H1 (cell line): ENCODE data around the gene SOX6. TPM values are rescaled to one million over a fixed set of nuclear protein-coding genes. Genes with fewer than 3 reads are reported as not detected.

Experiments
- CTCF ChIA-PET: fragments of 300-600 bp; sonication (Branson Sonifier 250); formaldehyde crosslinking; loops from one replicate; lab custom pipeline; 2021; ENCODE audit not compliant: partially characterized antibody; lab: Charles Lee
- POLR2A ChIA-PET: fragments of 300-600 bp; sonication (Branson Sonifier 250); formaldehyde crosslinking; loops from one replicate; lab custom pipeline; 2021; ENCODE audit warnings: inconsistent platforms; ENCODE audit not compliant: partially characterized antibody; lab: Charles Lee
- DNase-seq, 2 experiments: peaks; one replicate each; pipeline versions ENCODE4 v3.0.0 to v3.0.0-alpha.2; 2010 to 2022; ENCODE audit warnings: low spot score in 2 of 2, low read depth in 1 of 2, mixed read lengths in 1 of 2
- FAIRE-seq: peaks from 2 replicates; lab custom pipeline; 2011; peaks lifted over from hg19 to GRCh38; lab: Jason Lieb, UNC
- H2AFZ ChIP-seq: 2 replicates; pipeline ENCODE4 v1.8.1; 2012; ENCODE audit warnings: low read length, inconsistent platforms
- H2AK5ac ChIP-seq: 2 replicates; pipeline ENCODE4 v1.6.1; 2013; ENCODE audit warnings: low read depth, low read length
- H2BK120ac ChIP-seq: replicated peaks from 2 replicates; pipeline ENCODE3; 2013; ENCODE audit warnings: low read depth, low read length, inconsistent platforms
- H2BK12ac ChIP-seq: 2 replicates; pipeline ENCODE4 v1.6.1; 2013; ENCODE audit warnings: low read depth, low read length
- H2BK15ac ChIP-seq: 2 replicates; pipeline ENCODE4 v1.6.1; 2013; ENCODE audit warnings: low read length
- H2BK20ac ChIP-seq: 2 replicates; pipeline ENCODE4 v1.6.1; 2013; ENCODE audit warnings: low read length
- H2BK5ac ChIP-seq: 2 replicates; pipeline ENCODE4 v1.6.1; 2013; ENCODE audit warnings: low read depth, low read length
- H3K14ac ChIP-seq: 2 replicates; pipeline ENCODE4 v1.6.1; 2013; ENCODE audit warnings: inconsistent platforms; ENCODE audit not compliant: insufficient read length
- H3K18ac ChIP-seq: 2 replicates; pipeline ENCODE4 v1.6.1; 2013; ENCODE audit warnings: low read length; ENCODE audit errors: extremely low read depth
- H3K23ac ChIP-seq: 2 replicates; pipeline ENCODE4 v1.6.1; 2013; ENCODE audit warnings: inconsistent platforms; ENCODE audit not compliant: insufficient read length
- H3K23me2 ChIP-seq: 2 replicates; pipeline ENCODE4 v1.6.1; 2013; ENCODE audit warnings: low read depth, low read length
- H3K27ac ChIP-seq: 2 replicates; pipeline ENCODE4 v1.6.1; 2011; ENCODE audit warnings: low read depth, low read length, inconsistent platforms
- H3K27me3 ChIP-seq, 4 experiments: replicated peaks in 1 of 4; 1 replicate in 1 of 4; 2 replicates in 3 of 4; pipeline versions ENCODE4 v1.6.1 to v1.8.1; 2011 to 2013; ENCODE audit warnings: low read length in 3 of 4, mild to moderate bottlenecking in 3 of 4, inconsistent platforms in 2 of 4, mixed read lengths in 2 of 4, moderate library complexity in 1 of 4; ENCODE audit not compliant: control insufficient read depth in 3 of 4, insufficient read depth in 3 of 4; ENCODE audit errors: extremely low read depth in 1 of 4
- H3K36me3 ChIP-seq, 4 experiments: 2 replicates each; pipeline versions ENCODE4 v1.6.1 to v1.8.1; 2011 to 2013; ENCODE audit warnings: mild to moderate bottlenecking in 4 of 4, low read length in 3 of 4, moderate library complexity in 2 of 4, control low read depth in 1 of 4, inconsistent platforms in 1 of 4; ENCODE audit not compliant: insufficient read depth in 4 of 4, control insufficient read depth in 2 of 4
- H3K4ac ChIP-seq: replicated peaks from 2 replicates; pipeline ENCODE3; 2013; ENCODE audit warnings: low read length, low read depth, mixed read lengths, inconsistent platforms; ENCODE audit not compliant: insufficient read length
- H3K4me1 ChIP-seq, 4 experiments: replicated peaks in 1 of 4; 1 replicate in 1 of 4; 2 replicates in 3 of 4; pipeline versions ENCODE4 v1.6.1 to v1.8.1; 2011 to 2013; ENCODE audit warnings: low read length in 3 of 4, inconsistent platforms in 2 of 4, mixed read lengths in 1 of 4; ENCODE audit not compliant: insufficient read depth in 4 of 4, control insufficient read depth in 3 of 4
- H3K4me2 ChIP-seq, 2 experiments: 2 replicates each; pipeline versions ENCODE4 v1.6.1 to v1.8.1; 2011 to 2013; ENCODE audit warnings: low read depth in 2 of 2, low read length in 2 of 2, control low read depth in 1 of 2, inconsistent platforms in 1 of 2, mild to moderate bottlenecking in 1 of 2; ENCODE audit not compliant: insufficient read depth in 1 of 2
- H3K4me3 ChIP-seq, 4 experiments: fragments of 200-600, 300-600 bp in 1 of 4; sonication (generic), shearing (Covaris generic), sonication (Bioruptor Twin) in 1 of 4; 2 replicates each; pipeline versions ENCODE4 v1.5.1 to v1.8.1; 2011 to 2016; ENCODE audit warnings: low read length in 4 of 4, low read depth in 3 of 4, control low read depth in 2 of 4, inconsistent platforms in 2 of 4, mild to moderate bottlenecking in 2 of 4, mixed read lengths in 1 of 4, moderate library complexity in 1 of 4; ENCODE audit not compliant: insufficient read depth in 2 of 4; ENCODE audit errors: extremely low read depth in 1 of 4
- H3K56ac ChIP-seq: replicated peaks from 2 replicates; pipeline ENCODE3; 2013; ENCODE audit warnings: low read depth, mild to moderate bottlenecking, mixed read lengths, low read length, inconsistent platforms; ENCODE audit not compliant: insufficient read length
- H3K79me1 ChIP-seq: 2 replicates; pipeline ENCODE4 v1.6.1; 2013; ENCODE audit warnings: low read depth, low read length, control low read depth
- H3K79me2 ChIP-seq, 2 experiments: 2 replicates each; pipeline versions ENCODE4 v1.6.1 to v1.8.1; 2012 to 2013; ENCODE audit warnings: low read length in 2 of 2, mild to moderate bottlenecking in 2 of 2, inconsistent platforms in 1 of 2; ENCODE audit not compliant: insufficient read depth in 2 of 2, control insufficient read depth in 1 of 2
- H3K9ac ChIP-seq, 4 experiments: replicated peaks in 1 of 4; 1 replicate in 1 of 4; 2 replicates in 3 of 4; pipeline versions ENCODE4 v1.6.1 to v1.8.1; 2011 to 2013; ENCODE audit warnings: low read depth in 3 of 4, low read length in 3 of 4, control low read depth in 2 of 4, mild to moderate bottlenecking in 2 of 4, moderate library complexity in 2 of 4, inconsistent platforms in 1 of 4; ENCODE audit errors: extremely low read depth in 1 of 4
- H3K9me3 ChIP-seq, 2 experiments: 2 replicates each; pipeline versions ENCODE4 v1.6.1 to v1.8.1; 2012 to 2013; ENCODE audit warnings: mild to moderate bottlenecking in 2 of 2, moderate library complexity in 2 of 2, control low read depth in 1 of 2, inconsistent platforms in 1 of 2, low read depth in 1 of 2, low read length in 1 of 2, mixed read lengths in 1 of 2; ENCODE audit not compliant: insufficient read depth in 2 of 2
- H4K20me1 ChIP-seq, 2 experiments: replicated peaks in 1 of 2; 2 replicates each; pipeline versions ENCODE3 to v1.8.1; 2011 to 2013; ENCODE audit warnings: inconsistent platforms in 2 of 2, low read length in 2 of 2, mild to moderate bottlenecking in 1 of 2; ENCODE audit not compliant: insufficient read depth in 2 of 2, control insufficient read depth in 1 of 2
- H4K5ac ChIP-seq: 2 replicates; pipeline ENCODE4 v1.6.1; 2013; ENCODE audit warnings: low read length, low read depth, mixed read lengths, inconsistent platforms; ENCODE audit not compliant: insufficient read length
- H4K8ac ChIP-seq: 2 replicates; pipeline ENCODE4 v1.8.0; 2013; ENCODE audit warnings: mild to moderate bottlenecking, moderate library complexity, low read length, inconsistent platforms; ENCODE audit not compliant: insufficient read depth; ENCODE audit errors: extremely low read depth
- H4K91ac ChIP-seq: replicated peaks from 2 replicates; pipeline ENCODE3; 2013; ENCODE audit warnings: low read length, mixed read lengths, inconsistent platforms; ENCODE audit not compliant: insufficient read length
- CBX8 ChIP-seq: fragments of 300-800, 300-1000 bp; sonication (generic); IDR thresholded peaks from 2 replicates; pipeline ENCODE4 v1.7.1; 2016; ENCODE audit warnings: low read depth, low read length, borderline replicate concordance
- EP300 ChIP-seq, 2 experiments: IDR thresholded peaks; 1 replicate in 1 of 2; 2 replicates in 1 of 2; pipeline ENCODE4 v1.6.1; 2011 to 2012; ENCODE audit warnings: low read depth in 2 of 2, low read length in 2 of 2, mild to moderate bottlenecking in 2 of 2, borderline replicate concordance in 1 of 2, inconsistent platforms in 1 of 2, moderate library complexity in 1 of 2
- GABPA ChIP-seq: IDR thresholded peaks from 2 replicates; pipeline ENCODE4 v1.6.1; 2011; ENCODE audit warnings: mild to moderate bottlenecking, low read length, moderate library complexity, borderline replicate concordance; ENCODE audit not compliant: insufficient read depth
- HDAC6 ChIP-seq: IDR thresholded peaks from one replicate; pipeline ENCODE4 v1.7.1; 2012; ENCODE audit warnings: low read depth, mild to moderate bottlenecking, inconsistent platforms, low read length, moderate library complexity
- JUN ChIP-seq: IDR thresholded peaks from 2 replicates; pipeline ENCODE4 v1.6.1; 2011; ENCODE audit warnings: low read depth, mild to moderate bottlenecking, improper control_type of control experiment, low read length
- JUND ChIP-seq: IDR thresholded peaks from 2 replicates; pipeline ENCODE4 v1.6.1; 2011; ENCODE audit warnings: mild to moderate bottlenecking, improper control_type of control experiment, low read length
- KDM4A ChIP-seq: IDR thresholded peaks from one replicate; pipeline ENCODE4 v1.7.1; 2012; ENCODE audit warnings: low read depth, mild to moderate bottlenecking, moderate library complexity, low read length, inconsistent platforms; ENCODE audit not compliant: severe bottlenecking
- MAX ChIP-seq: IDR thresholded peaks from 2 replicates; pipeline ENCODE4 v1.6.1; 2012; ENCODE audit warnings: inconsistent platforms
- PHF8 ChIP-seq: fragments of 200-600 bp; sonication (generic); conservative IDR thresholded peaks from 2 replicates; pipeline ENCODE4 v1.7.1; 2012; ENCODE audit warnings: low read depth, mild to moderate bottlenecking, inconsistent platforms, low read length, moderate library complexity
- RNF2 ChIP-seq: fragments of 200-900, 300-1000 bp; sonication (generic); IDR thresholded peaks from 2 replicates; pipeline ENCODE4 v1.7.1; 2016; ENCODE audit warnings: borderline replicate concordance, low read depth, mild to moderate bottlenecking, antibody characterized with exemption, low read length; ENCODE audit not compliant: poor library complexity, severe bottlenecking; ENCODE audit errors: missing control alignments
- SUZ12 ChIP-seq: fragments of 200-600 bp; sonication (generic); IDR thresholded peaks from 2 replicates; pipeline ENCODE4 v1.6.1; 2012; ENCODE audit warnings: mild to moderate bottlenecking, inconsistent platforms, low read length, moderate library complexity, mixed read lengths
- TAF1 ChIP-seq: IDR thresholded peaks from 2 replicates; pipeline ENCODE4 v1.6.1; 2011; ENCODE audit warnings: mild to moderate bottlenecking, low read depth, low read length
- TEAD4 ChIP-seq: IDR thresholded peaks from 2 replicates; pipeline ENCODE4 v1.6.1; 2012; ENCODE audit warnings: low read depth, low read length, inconsistent platforms, mixed read lengths
- WGBS, 2 experiments: shearing (Covaris generic) in 1 of 2; methylation state at CpG; one replicate each; pipeline versions ENCODE4 v1.1.6 to v1.1.7; 2013 to 2015; ENCODE audit warnings: low lambda C conversion rate in 2 of 2, mixed read lengths in 2 of 2, inconsistent platforms in 1 of 2, low coverage in 1 of 2, missing lambda C conversion rate in 1 of 2; ENCODE audit not compliant: insufficient replicate concordance in 2 of 2, insufficient coverage in 1 of 2, insufficient read length in 1 of 2; ENCODE audit errors: extremely low coverage in 1 of 2, missing lambda C conversion rate in 1 of 2; 5-methylcytosine and 5-hydroxymethylcytosine counted together
- polyA plus RNA-seq, 7 experiments: library from polyadenylated mRNA; depleted of rRNA in 3 of 7; stranded (reverse) in 5 of 7; unstranded in 2 of 7; fragments of >200 nt in 5 of 7; fragments of 200-250 nt in 2 of 7; gene quantifications; 1 replicate in 5 of 7; 2 replicates in 1 of 7; 4 replicates in 1 of 7; pipeline versions ENCODE4 v1.2.1 to v1.2.3, GENCODE V29; 2011 to 2013; ENCODE audit warnings: missing spikeins in 2 of 7, mixed read lengths in 2 of 7
- total RNA-seq: library from RNA; stranded (reverse); fragmentation: NEBNext Ultra II Directional; extraction: Animal tissue kit (Norgen Biotek cat#: 25700); gene quantifications from 2 replicates; pipeline ENCODE4 v1.2.1, GENCODE V29; 2021

Gene SOX6
- total and polyA plus RNA-seq, 2 of the 8 experiments (the other 6 are each of a cell fraction or from before 2014, with no cell fraction given) = 0.09 TPM; not detected in 1

- H3K9ac ChIP-seq = no peak overlapping the region
- H3K79me1 ChIP-seq = no peaks in the 10 kb centered on the region
- no peak overlapping the region for H3K14ac ChIP-seq
- H3K18ac ChIP-seq = no peak overlapping the region
- H2BK120ac ChIP-seq = no peak overlapping the region
- H2BK15ac ChIP-seq = no peak overlapping the region
- no peaks in the 10 kb centered on the region for H3K23me2 ChIP-seq
- no peak overlapping the region for H3K56ac ChIP-seq
- no peak overlapping the region for H2BK12ac ChIP-seq
- no peak overlapping the region for H2AFZ ChIP-seq
- H4K91ac ChIP-seq = no peak overlapping the region
- no peaks in the 10 kb centered on the region for H3K36me3 ChIP-seq
- no peak overlapping the region for H3K4me3 ChIP-seq
- no peaks in the 10 kb centered on the region; a peak in 1 of 7 replicates for H3K4me1 ChIP-seq
- no peak overlapping the region for H3K4ac ChIP-seq
- H4K20me1 ChIP-seq = no peaks in the 10 kb centered on the region
- H3K23ac ChIP-seq = no peak overlapping the region
- no peak overlapping the region for H4K5ac ChIP-seq
- POLR2A ChIA-PET = no interaction called here
- FAIRE-seq (no peak), DNase-seq (peak in 1 of 2 experiments; percentile 42)
- H2AK5ac ChIP-seq = no peak overlapping the region
- no peak overlapping the region for H3K27ac ChIP-seq
- H3K79me2 ChIP-seq = no peaks in the 10 kb centered on the region
- peaks cover 0 to 11% (median 8%) of the 10 kb centered on the region in 4 experiments; a peak in 4 of 7 replicates for H3K27me3 ChIP-seq
- no peak overlapping the region for H2BK5ac ChIP-seq
- no peaks in the 10 kb centered on the region for H3K9me3 ChIP-seq
- WGBS, 2 experiments = 94% methylated on average over 24 of the region's 24 CpGs; no CpG with 5 or more reads in 1 of the 2 experiments
- H4K8ac ChIP-seq = no peak overlapping the region
- H3K4me2 ChIP-seq = no peak overlapping the region
- H2BK20ac ChIP-seq = no peak overlapping the region
- CTCF ChIA-PET = interaction anchor here (0.7 to 3.5 kb wide), 9 partner anchors 11 to 675 kb away, joined by 3 to 31 read pairs (median 4); no protein-coding TSS in a partner anchor
- TF ChIP-seq GABPA (no peak), MAX (no peak), JUND (no peak), HDAC6 (no peak), JUN (no peak), KDM4A (no peak), TEAD4 (no peak), CBX8 (no peak), PHF8 (no peak), SUZ12 (no peak), EP300 (IDR thresholded peaks at IDR 0.05; ENCODE audit: borderline replicate concordance in 1 of 2, low read depth in 2 of 2, low read length in 2 of 2) (no peak), TAF1 (no peak), RNF2 (no peak)
Measured at GRCh38 chr11:15938121-15938611, 418.2 kb downstream of the SOX6 start.
